Measurements from ENCODE around the gene CAMK2D. TPM values are rescaled to one million over a fixed set of nuclear protein-coding genes. Genes with fewer than 3 reads are reported as not detected.

CAMK2D gene
- total and polyA plus RNA-seq, 2 experiments from 2014 or later = 4.9 to 14.6 TPM

DNA sequence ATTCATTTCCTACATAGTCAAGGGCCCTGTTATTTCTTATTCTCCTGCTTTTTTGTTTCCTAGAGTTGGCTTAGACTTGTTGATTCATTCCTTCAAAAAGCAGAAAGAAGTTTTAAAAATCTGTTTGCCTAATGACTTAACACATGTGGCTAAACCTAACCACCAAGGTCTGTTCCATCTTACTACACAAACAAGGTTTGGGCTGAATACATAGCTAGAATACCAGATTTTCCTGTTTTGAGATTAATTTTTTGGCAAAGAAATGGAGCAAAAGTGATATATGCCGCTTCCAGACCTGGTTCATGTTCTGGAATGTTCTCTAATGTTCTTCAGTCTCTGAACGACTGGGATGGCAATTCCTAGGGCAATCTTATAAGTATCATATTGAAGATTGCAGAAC, 7.4 kb upstream of the CAMK2D start:
- Histone ChIP-seq H3K36me3 (ENCODE audit: insufficient read depth) (no peaks in the 10 kb centered on the region), H3F3A (replicated peaks; ENCODE audit: low read depth) (no peaks in the 10 kb centered on the region)
- H3K4me1 Mint-ChIP-seq = peaks cover 4% of the 10 kb centered on the region; the same call in 1 of the 3 replicates

DNA sequence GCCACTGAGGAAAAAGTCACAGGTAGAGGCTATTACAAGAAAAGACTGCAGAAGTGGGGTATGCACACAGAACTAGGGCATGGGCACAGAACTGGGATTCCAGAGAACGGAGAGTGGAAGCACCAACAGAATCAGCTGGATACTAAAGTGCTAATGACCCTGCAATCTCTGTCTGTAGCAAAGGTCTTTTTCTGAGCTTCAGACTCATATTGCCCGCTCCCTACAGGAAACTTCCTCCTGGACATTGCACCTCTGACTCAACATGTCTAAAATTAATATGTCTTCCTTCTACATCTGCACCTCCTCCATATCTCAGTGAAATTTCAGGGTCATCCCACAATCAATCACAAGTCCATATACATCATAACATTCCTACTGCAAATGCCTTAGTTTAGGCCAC, 5.3 kb upstream of the CAMK2D start:
- H3K27ac Mint-ChIP-seq = no peak overlapping the region
- no peak for DNase-seq (ENCODE audit: low spot score)

More for the DNA sequence above, 7.4 kb upstream of the CAMK2D start:
- peaks cover 9% of the 10 kb centered on the region; the same call in 2 of the 3 replicates for H3K9me3 Mint-ChIP-seq
- Histone ChIP-seq H3K9me2 (ENCODE audit: insufficient read depth) (no peaks in the 10 kb centered on the region), H3K4me3 (no peak overlapping the region), H2AFZ (no peak overlapping the region), H3K79me2 (replicated peaks; ENCODE audit: insufficient read depth) (no peaks in the 10 kb centered on the region), H3K4me2 (no peak overlapping the region), H3K27ac (ENCODE audit: low read depth) (no peak overlapping the region), H3K27me3 (ENCODE audit: insufficient read depth) (no peaks in the 10 kb centered on the region), H4K20me1 (replicated peaks; ENCODE audit: insufficient read depth) (no peaks in the 10 kb centered on the region), H3K4me1 (ENCODE audit: insufficient read depth) (no peaks in the 10 kb centered on the region)
- peaks cover 7% of the 10 kb centered on the region; the same call in 2 of the 3 replicates for H3K36me3 Mint-ChIP-seq (ENCODE audit: low read depth)
- no peak for TF ChIP-seq JUNB (IDR thresholded peaks at IDR 0.05; ENCODE audit: unreplicated experiment)
- TF ChIP-seq ZNF331 (CRISPR knock-in tag; IDR thresholded peaks at IDR 0.05; ENCODE audit: low read depth) = no peak
- no peak for DNase-seq (ENCODE audit: low spot score)
- H3K27me3 Mint-ChIP-seq (ENCODE audit: insufficient read depth, low read depth, poor library complexity) = no peaks in the 10 kb centered on the region
- no peak for ATAC-seq
- no peak overlapping the region for H3K4me3 Mint-ChIP-seq
- no peak overlapping the region for H3K27ac Mint-ChIP-seq

More for the DNA sequence above, 5.3 kb upstream of the CAMK2D start:
- Mint-ChIP-seq H3K4me1 (peaks cover 10% of the 10 kb centered on the region; the same call in 2 of the 3 replicates), H3K27me3 (ENCODE audit: insufficient read depth, low read depth, poor library complexity) (peaks cover under 1% of the 10 kb centered on the region), H3K9me3 (no peaks in the 10 kb centered on the region; the same call in 2 of the 3 replicates), H3K36me3 (ENCODE audit: low read depth) (no peaks in the 10 kb centered on the region; the same call in 2 of the 3 replicates), H3K4me3 (no peak overlapping the region)
- TF ChIP-seq, protein P1, sequence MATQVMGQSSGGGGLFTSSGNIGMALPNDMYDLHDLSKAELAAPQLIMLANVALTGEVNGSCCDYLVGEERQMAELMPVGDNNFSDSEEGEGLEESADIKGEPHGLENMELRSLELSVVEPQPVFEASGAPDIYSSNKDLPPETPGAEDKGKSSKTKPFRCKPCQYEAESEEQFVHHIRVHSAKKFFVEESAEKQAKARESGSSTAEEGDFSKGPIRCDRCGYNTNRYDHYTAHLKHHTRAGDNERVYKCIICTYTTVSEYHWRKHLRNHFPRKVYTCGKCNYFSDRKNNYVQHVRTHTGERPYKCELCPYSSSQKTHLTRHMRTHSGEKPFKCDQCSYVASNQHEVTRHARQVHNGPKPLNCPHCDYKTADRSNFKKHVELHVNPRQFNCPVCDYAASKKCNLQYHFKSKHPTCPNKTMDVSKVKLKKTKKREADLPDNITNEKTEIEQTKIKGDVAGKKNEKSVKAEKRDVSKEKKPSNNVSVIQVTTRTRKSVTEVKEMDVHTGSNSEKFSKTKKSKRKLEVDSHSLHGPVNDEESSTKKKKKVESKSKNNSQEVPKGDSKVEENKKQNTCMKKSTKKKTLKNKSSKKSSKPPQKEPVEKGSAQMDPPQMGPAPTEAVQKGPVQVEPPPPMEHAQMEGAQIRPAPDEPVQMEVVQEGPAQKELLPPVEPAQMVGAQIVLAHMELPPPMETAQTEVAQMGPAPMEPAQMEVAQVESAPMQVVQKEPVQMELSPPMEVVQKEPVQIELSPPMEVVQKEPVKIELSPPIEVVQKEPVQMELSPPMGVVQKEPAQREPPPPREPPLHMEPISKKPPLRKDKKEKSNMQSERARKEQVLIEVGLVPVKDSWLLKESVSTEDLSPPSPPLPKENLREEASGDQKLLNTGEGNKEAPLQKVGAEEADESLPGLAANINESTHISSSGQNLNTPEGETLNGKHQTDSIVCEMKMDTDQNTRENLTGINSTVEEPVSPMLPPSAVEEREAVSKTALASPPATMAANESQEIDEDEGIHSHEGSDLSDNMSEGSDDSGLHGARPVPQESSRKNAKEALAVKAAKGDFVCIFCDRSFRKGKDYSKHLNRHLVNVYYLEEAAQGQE (IDR thresholded peaks at IDR 0.05; ENCODE audit: unreplicated experiment) = no peak
- no peak for TF ChIP-seq ZNF331 (CRISPR knock-in tag; IDR thresholded peaks at IDR 0.05; ENCODE audit: low read depth)
- no peak for TF ChIP-seq ZNF114 (CRISPR knock-in tag; IDR thresholded peaks at IDR 0.05)
- no peak for TF ChIP-seq NANOG (IDR thresholded peaks at IDR 0.05; ENCODE audit: borderline replicate concordance)
- no peak for TF ChIP-seq JUNB (IDR thresholded peaks at IDR 0.05; ENCODE audit: unreplicated experiment)
- TF ChIP-seq, protein P2, sequence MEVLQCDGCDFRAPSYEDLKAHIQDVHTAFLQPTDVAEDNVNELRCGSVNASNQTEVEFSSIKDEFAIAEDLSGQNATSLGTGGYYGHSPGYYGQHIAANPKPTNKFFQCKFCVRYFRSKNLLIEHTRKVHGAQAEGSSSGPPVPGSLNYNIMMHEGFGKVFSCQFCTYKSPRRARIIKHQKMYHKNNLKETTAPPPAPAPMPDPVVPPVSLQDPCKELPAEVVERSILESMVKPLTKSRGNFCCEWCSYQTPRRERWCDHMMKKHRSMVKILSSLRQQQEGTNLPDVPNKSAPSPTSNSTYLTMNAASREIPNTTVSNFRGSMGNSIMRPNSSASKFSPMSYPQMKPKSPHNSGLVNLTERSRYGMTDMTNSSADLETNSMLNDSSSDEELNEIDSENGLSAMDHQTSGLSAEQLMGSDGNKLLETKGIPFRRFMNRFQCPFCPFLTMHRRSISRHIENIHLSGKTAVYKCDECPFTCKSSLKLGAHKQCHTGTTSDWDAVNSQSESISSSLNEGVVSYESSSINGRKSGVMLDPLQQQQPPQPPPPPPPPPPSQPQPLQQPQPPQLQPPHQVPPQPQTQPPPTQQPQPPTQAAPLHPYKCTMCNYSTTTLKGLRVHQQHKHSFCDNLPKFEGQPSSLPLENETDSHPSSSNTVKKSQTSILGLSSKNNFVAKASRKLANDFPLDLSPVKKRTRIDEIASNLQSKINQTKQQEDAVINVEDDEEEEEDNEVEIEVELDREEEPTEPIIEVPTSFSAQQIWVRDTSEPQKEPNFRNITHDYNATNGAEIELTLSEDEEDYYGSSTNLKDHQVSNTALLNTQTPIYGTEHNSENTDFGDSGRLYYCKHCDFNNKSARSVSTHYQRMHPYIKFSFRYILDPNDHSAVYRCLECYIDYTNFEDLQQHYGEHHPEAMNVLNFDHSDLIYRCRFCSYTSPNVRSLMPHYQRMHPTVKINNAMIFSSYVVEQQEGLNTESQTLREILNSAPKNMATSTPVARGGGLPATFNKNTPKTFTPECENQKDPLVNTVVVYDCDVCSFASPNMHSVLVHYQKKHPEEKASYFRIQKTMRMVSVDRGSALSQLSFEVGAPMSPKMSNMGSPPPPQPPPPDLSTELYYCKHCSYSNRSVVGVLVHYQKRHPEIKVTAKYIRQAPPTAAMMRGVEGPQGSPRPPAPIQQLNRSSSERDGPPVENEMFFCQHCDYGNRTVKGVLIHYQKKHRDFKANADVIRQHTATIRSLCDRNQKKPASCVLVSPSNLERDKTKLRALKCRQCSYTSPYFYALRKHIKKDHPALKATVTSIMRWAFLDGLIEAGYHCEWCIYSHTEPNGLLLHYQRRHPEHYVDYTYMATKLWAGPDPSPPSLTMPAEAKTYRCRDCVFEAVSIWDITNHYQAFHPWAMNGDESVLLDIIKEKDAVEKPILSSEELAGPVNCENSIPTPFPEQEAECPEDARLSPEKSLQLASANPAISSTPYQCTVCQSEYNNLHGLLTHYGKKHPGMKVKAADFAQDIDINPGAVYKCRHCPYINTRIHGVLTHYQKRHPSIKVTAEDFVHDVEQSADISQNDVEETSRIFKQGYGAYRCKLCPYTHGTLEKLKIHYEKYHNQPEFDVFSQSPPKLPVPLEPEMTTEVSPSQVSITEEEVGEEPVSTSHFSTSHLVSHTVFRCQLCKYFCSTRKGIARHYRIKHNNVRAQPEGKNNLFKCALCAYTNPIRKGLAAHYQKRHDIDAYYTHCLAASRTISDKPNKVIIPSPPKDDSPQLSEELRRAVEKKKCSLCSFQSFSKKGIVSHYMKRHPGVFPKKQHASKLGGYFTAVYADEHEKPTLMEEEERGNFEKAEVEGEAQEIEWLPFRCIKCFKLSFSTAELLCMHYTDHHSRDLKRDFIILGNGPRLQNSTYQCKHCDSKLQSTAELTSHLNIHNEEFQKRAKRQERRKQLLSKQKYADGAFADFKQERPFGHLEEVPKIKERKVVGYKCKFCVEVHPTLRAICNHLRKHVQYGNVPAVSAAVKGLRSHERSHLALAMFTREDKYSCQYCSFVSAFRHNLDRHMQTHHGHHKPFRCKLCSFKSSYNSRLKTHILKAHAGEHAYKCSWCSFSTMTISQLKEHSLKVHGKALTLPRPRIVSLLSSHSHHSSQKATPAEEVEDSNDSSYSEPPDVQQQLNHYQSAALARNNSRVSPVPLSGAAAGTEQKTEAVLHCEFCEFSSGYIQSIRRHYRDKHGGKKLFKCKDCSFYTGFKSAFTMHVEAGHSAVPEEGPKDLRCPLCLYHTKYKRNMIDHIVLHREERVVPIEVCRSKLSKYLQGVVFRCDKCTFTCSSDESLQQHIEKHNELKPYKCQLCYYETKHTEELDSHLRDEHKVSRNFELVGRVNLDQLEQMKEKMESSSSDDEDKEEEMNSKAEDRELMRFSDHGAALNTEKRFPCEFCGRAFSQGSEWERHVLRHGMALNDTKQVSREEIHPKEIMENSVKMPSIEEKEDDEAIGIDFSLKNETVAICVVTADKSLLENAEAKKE (CRISPR knock-in tag; IDR thresholded peaks at IDR 0.05) = no peak
- no peak for TF ChIP-seq EZH2phosphoT487 (IDR thresholded peaks at IDR 0.05; ENCODE audit: unreplicated experiment)
- TF ChIP-seq, protein P3, sequence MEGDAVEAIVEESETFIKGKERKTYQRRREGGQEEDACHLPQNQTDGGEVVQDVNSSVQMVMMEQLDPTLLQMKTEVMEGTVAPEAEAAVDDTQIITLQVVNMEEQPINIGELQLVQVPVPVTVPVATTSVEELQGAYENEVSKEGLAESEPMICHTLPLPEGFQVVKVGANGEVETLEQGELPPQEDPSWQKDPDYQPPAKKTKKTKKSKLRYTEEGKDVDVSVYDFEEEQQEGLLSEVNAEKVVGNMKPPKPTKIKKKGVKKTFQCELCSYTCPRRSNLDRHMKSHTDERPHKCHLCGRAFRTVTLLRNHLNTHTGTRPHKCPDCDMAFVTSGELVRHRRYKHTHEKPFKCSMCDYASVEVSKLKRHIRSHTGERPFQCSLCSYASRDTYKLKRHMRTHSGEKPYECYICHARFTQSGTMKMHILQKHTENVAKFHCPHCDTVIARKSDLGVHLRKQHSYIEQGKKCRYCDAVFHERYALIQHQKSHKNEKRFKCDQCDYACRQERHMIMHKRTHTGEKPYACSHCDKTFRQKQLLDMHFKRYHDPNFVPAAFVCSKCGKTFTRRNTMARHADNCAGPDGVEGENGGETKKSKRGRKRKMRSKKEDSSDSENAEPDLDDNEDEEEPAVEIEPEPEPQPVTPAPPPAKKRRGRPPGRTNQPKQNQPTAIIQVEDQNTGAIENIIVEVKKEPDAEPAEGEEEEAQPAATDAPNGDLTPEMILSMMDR (conservative IDR thresholded peaks at IDR 0.05; ENCODE audit: low read depth in 2 of 2) = no peak
- no peak for TF ChIP-seq EZH2 (IDR thresholded peaks at IDR 0.05; ENCODE audit: low read depth, unreplicated experiment)
- ATAC-seq = no peak
- Histone ChIP-seq H2AFZ (peak overlapping the region; percentile 60; the same call in 1 of the 2 replicates), H3F3A (replicated peaks; ENCODE audit: low read depth) (no peaks in the 10 kb centered on the region), H3K4me2 (no peak overlapping the region), H4K20me1 (replicated peaks; ENCODE audit: insufficient read depth) (no peaks in the 10 kb centered on the region), H3K27me3 (ENCODE audit: insufficient read depth) (no peaks in the 10 kb centered on the region), H3K36me3 (ENCODE audit: insufficient read depth) (no peaks in the 10 kb centered on the region), H3K27ac (ENCODE audit: low read depth) (no peak overlapping the region), H3K4me3 (no peak overlapping the region), H3K4me1 (ENCODE audit: insufficient read depth) (peaks cover 5% of the 10 kb centered on the region; the same call in 1 of the 2 replicates), H3K9me2 (ENCODE audit: insufficient read depth) (no peaks in the 10 kb centered on the region), H3K79me2 (replicated peaks; ENCODE audit: insufficient read depth) (no peaks in the 10 kb centered on the region)
